Stimulated activated CD8-positive, alpha-beta memory T cell treated with anti-CD3 and anti-CD28 coated beads, Interleukin-2, amount 100 ng/mL, for 48 hours (primary cell): ENCODE measurements around the gene GRHL3.

ENCODE experiments used
- DNase-seq, 2 donors: peaks; one replicate each; pipeline ENCODE4 v3.0.0-alpha.2; 2020; ENCODE audit warnings: low read depth in 2 of 2

Gene GRHL3

GRCh38 chr1:24317956-24318614 lies 1.1 kb upstream of the GRHL3 start:
- DNase-seq: no peak

DNA sequence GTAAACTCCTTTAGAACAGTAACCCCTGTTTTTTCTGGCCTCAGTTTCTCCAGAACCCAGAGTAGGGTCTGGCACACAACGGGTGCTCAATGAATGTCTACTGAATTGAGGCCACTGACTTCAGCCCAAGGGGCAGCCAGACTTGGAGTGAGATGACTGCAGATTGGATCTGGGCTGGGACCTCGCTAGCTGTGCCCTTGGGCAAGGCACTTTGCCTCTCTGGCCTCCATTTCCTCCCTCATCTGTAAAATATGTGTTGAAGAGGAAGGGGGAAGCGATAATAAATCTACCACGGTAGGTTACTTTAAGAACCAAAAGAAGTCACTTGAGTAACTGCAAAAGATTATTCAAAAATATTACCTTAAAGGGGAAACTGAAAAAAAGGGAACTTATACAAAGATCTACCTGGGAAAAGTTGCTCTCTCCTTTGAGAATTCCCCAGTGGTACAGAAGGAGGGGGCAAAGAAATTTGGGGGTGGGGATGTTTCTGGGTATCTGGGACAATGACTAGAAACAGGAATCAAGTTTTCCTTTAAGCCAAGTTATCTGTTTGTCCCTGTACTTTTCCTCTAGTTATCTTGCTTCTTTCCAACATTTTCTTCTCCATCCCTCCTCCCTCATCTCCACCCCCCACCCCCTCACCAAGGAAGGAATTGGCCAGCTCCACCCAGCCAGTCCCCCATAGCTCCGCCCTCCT lies 394 bp upstream of the GRHL3 start:
- DNase-seq: no peak

DNA sequence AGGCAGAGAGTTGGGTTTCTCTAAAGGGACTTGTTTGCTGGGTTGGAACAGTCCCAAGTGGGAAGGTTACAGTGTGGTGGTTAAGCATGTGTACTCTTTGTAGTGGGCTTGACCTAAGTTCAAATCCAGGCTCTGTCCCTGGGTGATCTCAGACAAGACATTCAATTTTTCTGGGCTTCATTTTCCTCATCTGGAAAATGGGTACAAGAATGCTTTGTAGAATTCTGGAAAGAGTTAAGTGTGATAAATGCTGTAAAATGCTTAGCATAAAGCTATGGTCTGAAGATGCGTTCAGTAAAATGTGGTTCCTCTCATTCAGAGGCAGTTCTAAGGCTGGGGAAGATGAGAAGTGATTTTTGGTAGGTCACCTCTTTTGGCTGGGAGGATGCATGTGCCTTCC lies 805 bp downstream of the GRHL3 start:
- DNase-seq: no peak

- no peak for DNase-seq
These were observed 2.0 kb downstream of the GRHL3 start for GRCh38 chr1:24321126-24321525.

GRCh38 chr1:24321697-24322469 lies 2.7 kb downstream of the GRHL3 start:
- DNase-seq: peak; percentile 66 to 69

GRCh38 chr1:24322470-24323177 lies 3.5 kb downstream of the GRHL3 start:
- no peak for DNase-seq

DNA sequence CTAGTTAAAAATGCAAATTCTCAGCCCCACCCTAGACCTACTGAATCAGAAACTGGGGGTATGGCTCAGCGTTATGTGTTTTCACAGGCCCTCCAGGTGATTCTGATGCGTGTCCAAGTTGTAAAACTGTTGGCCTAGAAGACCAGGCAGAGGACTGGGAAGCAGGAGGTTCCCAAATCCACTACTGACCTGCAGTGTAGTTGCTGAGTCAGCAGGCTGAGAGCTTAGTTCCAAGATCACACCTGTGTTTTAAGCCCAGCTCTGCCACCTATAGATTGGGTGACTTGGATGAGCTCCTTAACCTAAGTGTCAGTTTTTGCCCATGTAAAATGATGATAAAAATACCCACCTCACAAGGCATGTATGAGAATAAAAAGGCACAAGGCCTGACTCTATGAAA lies 4.1 kb downstream of the GRHL3 start:
- no peak for DNase-seq

DNA sequence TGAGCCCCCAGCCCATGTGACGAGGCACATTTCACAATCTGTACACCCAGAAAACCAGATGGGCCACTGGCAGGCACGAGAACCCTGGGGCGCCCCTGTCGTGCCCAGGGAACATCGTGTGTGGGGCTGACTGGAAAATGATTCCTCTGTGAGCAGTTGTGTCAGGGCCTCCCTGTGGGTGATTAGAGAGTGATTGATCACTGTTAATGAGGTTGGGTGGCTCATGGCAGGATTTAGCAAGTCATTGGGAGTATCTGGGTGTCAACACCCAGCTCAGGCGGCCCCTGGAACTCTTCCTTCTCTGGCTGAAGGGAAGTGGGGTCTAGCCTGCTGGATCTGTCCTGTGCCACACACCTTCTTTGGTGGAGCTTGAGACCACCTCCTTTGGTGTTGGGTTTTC lies 5.7 kb downstream of the GRHL3 start:
- DNase-seq: no peak

- no peak for DNase-seq
These were observed 6.7 kb downstream of the GRHL3 start for GRCh38 chr1:24325587-24326449.

DNA sequence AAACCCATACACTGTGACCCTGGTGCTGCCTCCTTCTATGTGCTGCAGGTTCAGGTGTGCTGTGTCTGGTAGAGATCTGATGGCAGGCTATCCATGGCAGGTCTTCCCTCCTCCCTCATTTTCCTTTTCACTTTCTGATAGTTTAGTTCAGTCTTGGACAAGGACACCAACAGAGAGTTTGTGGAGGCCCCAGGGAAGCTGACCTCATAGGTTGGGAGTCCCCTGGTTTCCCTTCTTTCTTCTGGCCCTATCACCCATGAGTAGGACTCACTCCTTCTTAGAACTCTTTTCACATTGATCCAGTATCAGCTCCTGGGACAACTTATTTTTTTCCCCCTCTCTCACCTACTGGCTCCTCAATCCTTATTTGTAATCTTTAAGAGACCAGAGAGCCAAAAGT lies 8.3 kb downstream of the GRHL3 start:
- no peak for DNase-seq

DNA sequence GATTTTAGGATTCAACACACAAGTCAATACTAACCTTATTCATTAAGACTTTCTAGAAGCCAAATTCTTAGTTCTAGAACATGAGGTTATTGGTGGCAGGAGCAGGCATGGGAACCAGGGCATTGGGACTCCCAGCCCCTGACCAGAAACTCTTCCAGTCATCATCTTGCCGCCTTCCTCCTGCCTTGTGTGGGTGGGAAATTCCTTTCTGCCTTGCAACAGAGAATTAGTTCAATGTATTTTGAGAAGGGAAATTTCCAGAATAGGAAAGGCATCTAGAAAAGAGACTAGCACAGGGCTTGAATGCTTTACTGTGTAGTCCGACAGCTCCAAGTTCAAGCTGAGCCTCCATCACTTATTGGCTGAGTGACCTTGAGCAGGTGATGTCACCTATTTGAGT lies 8.7 kb downstream of the GRHL3 start:
- DNase-seq: no peak

DNA sequence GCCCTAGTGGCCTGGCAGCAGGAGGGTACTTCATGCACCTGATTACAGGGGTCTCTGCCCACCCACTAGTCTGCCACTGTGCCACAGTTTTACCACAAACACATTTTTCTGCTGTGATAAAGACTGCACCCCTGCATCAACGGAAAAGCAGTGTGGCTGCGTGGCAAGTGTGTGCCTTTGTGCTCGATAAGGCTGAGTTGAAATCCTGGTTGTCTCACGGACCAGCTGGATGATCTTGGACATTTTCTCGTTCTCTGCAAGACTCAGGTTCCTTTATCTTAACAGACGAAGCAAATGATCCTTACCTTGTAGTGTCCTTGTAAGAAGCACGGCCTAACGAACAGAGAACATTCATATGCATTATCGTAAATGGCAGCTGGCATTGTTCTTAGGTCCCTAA lies 10.2 kb downstream of the GRHL3 start:
- no peak for DNase-seq

GRCh38 chr1:24329797-24330543 lies 10.8 kb downstream of the GRHL3 start:
- no peak for DNase-seq

- no peak for DNase-seq
These were observed 13.0 kb downstream of the GRHL3 start for GRCh38 chr1:24331961-24332673.

DNA sequence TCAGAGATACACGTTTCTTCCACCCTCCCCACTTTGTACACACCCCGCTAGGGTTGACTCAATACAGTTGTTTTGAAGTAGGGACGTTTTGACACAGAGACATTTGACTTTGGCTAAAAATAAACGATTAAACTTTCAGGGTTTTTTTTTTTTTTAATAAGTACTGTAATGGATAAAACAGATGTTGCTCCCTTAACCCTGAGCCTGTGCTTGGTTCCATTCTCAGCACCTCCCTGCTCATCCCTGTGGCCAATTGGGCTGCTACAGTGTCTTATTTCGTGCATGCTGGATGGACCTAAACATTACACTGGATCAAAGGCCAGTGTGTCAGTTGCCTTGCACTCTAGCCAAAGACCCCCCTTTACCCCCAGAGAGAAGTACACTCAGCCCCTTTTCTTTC lies 16.9 kb downstream of the GRHL3 start:
- DNase-seq: no peak

- DNase-seq: no peak
These were observed 18.3 kb downstream of the GRHL3 start for GRCh38 chr1:24337455-24337854.

DNA sequence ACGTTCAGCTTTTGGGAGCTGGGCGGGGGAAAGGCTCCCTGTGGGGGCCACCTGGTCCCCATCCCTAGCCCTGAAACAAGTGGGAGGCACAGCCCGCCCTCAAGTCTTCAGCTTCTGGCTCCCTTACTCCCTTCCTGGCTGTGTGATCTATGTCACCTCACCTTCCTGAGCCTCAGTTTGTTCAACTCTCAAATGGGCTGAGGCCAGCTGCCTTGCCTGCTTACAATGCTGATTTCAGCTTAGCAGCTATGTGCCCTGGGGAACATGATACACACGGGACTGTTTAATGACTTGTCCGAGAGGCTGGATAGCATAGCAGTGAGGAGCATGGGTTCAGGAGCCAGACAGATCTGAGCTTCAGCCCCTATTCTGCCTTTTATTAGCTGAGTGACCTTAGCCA lies 19.3 kb downstream of the GRHL3 start:
- DNase-seq: no peak

- no peak for DNase-seq
These were observed 20.8 kb downstream of the GRHL3 start for GRCh38 chr1:24339996-24340395.

DNA sequence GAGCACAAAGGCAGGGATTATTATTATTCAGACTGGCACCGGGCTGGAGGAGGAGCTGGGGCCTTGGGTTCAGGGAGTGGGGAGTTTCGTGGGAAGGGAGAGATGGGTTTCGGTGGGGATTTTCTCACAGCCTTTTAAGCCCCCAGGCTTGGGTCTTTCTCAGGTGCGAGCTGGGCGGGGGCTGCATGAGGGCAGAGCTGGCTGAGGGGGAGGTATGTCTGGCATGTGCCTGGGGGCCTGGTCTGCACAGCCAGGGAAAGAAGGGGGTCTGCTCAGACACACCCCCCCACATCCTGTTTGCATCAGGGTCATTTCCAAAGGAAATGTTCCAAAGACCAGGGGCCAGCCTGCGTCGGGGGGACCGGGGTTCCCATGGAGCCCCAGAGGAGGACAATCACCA lies 21.6 kb downstream of the GRHL3 start:
- DNase-seq: no peak

DNA sequence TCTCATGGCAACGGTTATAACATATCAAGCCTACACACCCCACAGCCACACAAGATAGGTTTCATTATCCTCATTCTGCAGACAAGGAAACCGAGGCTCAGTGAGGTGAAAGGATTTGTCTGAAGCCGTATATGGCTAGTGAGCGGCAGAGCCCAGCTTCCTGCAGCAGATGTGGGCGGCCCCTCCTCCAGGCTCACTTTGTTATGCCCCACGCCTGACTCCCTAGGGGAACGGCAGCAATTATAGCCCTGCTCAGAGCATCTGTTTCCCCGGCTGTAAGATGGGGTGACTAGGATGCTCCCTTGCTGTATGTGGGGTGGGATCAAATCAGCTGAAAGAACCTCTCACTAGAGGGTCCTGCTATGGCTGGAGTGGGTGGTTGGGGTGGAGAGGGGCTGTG lies 22.1 kb downstream of the GRHL3 start:
- no peak for DNase-seq
